ENCODE data around the gene LRRC4.

LRRC4 gene

GRCh38 chr7:128030654-128031611 is at the start of gene LRRC4:
TSS of gene LRRC4 (minus strand) at chr7:128031437. CDS start at chr7:128030640, 797 bp downstream.
- no peak for DNase-seq (ENCODE audit: low read depth)

DNA sequence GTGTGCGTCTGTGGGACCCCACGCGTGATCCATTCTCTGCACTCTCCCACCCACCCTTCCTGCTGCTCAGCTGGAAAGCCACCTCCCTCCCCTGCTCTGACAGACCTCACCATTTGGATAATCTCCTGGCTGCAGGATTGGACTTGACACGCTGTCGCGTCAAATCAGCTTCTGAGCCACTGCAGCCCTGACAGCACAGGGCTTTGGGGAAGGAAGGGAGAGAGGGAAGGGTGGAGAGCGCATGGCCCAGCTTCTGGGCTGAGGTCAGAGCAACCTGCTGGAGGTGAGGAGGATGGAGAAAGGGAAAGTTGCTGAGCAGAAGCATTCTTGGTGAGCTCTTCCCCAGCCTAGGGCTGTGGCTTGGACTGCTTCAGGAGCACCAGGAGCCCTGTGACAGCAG is 48.9 kb upstream of the LRRC4 start:
- DNase-seq (ENCODE audit: low read depth) = no peak

- no peak for DNase-seq (ENCODE audit: low read depth)
Measured at GRCh38 chr7:128078309-128078708, 47.1 kb upstream of the LRRC4 start.

DNA sequence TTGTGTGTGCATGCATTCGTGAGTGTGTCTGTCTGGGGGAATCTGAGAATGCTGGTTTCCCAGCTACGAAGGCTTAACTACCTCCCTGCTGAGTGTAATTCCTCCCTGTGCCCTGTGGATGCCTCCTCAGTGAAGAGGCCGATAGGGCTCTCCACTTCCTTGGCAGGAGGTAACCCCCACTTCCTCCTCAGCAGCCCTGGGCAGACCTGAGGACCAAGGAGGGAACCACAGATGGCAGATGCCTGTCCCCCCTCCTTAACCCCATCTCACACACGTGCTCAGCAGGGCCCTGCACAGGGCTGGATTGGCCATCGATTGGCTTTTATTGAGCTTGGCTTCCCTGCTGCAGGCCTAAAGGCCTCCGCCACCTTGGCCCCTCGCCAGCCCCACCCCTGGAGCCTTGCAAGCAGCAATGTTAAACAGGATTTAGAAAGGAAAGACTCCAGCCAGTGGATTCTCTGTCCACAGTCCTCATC is 45.6 kb upstream of the LRRC4 start:
- DNase-seq (ENCODE audit: low read depth) = no peak

- no peak for DNase-seq (ENCODE audit: low read depth)
Measured at GRCh38 chr7:128076196-128076795, 45.1 kb upstream of the LRRC4 start.

GRCh38 chr7:128075242-128076095 is 44.2 kb upstream of the LRRC4 start:
- no peak for DNase-seq (ENCODE audit: low read depth)

DNA sequence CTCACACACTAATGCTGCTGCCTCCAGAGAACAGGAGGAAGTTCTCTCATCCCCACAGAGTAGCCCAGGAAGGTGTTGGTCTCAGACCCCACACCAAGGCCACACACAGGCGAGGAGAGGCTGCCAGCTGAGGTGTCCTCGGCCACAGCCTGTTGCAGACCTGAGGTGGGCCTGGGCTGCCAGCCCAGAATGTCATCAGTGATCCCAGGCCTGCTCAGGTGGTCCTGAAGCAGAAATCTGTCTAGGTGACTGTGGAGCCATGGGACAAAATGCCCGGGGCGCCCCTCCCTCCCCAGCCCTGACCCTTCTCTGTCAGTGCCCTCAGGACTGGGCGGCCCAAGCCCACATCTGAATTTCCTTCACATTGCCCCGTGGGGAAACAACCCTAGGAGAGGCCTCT is 43.5 kb upstream of the LRRC4 start:
- no peak for DNase-seq (ENCODE audit: low read depth)

DNA sequence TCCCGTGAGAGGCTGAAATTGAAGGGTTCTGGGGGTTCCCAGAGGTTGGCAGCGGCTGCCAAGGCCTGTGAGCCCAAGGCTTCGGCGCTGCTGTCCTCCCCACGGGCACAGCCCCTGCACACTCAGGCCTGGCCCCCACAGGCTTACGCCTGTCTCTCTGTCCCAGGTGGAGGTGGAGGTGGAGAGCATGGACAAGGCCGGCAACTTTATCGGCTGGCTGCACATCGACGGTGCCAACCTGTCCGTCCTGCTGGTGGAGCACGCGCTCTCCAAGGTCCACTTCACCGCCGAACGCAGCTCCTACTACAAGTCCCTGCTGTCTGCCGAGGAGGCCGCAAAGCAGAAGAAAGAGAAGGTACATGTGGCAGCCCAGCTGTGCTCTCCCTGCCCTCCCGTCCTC is 43.1 kb upstream of the LRRC4 start:
- no peak for DNase-seq (ENCODE audit: low read depth)

- no peak for DNase-seq (ENCODE audit: low read depth)
Measured at GRCh38 chr7:128073671-128074310, 42.6 kb upstream of the LRRC4 start.

DNA sequence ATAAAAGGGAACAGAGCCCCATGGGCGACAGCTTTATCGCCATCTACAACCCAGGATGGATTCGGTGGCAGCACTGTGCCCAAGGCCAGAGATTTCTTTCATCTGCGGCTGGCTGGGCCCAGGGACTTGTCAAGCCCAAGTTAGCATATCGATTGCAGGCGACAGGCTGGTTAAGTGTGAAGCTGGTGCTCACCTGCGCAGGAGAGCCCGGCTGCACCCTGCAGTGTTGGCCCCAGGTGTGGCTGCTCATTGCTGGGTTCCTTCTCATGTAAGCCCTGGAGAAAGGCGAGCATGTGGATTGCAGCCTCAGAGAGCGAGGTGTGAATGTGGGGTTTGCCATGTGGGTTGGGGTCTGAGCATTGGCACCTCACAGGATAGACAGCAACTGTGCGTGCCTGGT is 40.6 kb upstream of the LRRC4 start:
- DNase-seq (ENCODE audit: low read depth) = no peak

- no peak for DNase-seq (ENCODE audit: low read depth)
Measured at GRCh38 chr7:128071376-128071775, 40.1 kb upstream of the LRRC4 start.

DNA sequence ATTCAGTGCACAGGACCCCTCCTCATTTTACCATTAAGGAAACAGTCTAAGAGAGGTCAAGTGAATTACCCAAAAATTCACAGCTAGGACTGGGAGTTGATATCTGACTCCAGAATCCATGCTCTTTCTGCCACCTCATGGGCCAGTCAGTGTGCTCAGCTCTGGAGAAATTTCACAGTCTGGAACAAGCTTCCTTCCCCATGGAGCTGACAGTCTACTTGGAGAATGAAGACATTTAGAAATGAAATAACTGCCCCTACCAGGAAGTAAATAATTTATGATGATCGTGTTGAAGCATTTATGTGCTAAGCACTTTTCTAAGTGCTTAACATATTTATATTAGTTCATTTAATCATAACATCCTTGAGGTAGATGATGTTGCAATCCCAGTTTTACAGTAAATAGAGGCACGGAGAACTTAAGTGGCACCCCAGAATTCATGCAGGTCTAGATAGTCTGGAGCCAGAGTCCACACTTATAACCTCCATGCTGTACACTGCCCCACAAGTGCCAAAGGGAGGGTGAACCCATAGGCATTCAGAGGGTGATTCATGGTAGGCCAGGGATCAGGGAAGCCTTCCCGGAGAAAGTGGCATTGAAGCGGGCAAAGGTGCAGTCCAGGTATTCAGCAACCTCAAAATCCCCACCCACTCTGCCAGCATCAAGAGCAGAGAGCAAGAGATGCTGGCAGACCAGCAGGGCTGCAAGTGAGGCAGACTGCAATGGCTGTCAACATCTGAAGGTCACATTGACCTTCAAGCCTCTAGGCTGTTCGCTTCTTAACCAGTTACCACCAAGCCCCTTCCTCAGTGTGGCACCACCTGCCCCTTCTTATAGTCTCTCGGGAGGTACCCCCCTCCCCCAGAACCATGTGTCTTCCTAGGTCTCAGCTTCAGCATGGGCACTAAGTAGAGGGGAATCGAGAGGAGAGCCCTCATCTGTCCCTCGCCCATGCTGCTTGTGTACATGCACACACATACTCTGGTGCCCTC is 38.4 kb upstream of the LRRC4 start:
- no peak for DNase-seq (ENCODE audit: low read depth)

- no peak for DNase-seq (ENCODE audit: low read depth)
Measured at GRCh38 chr7:128068785-128069184, 37.5 kb upstream of the LRRC4 start.

DNA sequence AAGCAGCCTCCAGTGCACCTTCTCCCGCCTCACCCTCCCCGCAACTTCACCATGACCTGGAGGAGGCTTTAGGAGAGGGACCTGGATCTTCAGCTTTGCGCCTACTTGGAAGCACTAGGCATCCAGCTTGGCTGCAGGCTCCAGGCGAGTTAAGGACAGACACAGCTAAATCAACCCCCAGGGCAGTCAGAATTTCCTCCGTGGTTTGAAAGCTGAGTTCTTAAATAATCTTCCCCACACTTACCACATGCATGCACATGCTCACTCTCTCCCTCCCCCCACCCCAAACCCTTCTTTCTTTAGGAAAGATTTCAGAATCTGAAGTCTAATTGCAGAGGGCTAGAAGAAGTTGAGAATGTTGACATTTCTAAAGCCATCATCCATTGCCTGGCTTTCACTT is 36.7 kb upstream of the LRRC4 start:
- no peak for DNase-seq (ENCODE audit: low read depth)

DNA sequence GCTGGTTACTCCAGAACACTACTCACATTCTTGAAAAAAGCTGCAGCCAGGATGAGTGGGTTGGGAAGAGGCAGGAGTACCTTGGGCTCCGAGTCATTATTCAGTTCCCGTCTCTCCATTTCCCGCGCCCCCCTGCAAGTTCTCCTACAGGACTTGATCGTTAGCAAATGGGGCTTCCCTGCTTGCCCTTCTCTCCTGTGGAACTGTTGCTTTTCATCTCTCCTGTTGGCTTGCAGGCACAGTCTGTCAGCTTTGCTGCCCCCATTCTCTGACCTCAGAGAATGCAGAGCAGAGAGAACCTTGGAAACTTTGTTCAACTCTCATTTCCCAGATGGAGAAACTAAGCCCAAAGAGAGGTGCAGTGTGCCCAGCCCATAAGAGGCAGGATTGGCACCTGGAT is 35.6 kb upstream of the LRRC4 start:
- no peak for DNase-seq (ENCODE audit: low read depth)

DNA sequence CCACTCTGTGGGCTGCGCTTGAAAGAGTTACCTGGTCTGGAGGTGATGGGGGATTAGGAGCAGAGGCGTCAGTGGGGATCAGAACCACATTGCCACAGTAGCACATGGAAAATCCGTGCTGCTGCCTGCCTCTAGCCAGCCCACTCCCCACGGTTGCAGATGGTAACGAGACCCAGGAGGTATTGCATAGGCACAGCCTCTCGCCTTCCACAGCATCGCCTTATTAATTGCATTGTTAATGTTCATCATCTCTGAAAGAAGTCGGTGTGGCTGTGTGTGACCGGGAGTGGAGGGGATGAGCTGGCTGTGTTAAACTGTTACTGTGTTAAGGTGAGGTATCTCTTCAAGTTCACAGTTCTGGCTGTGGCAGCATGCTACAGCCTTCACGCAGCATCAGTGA is 35.2 kb upstream of the LRRC4 start:
- DNase-seq (ENCODE audit: low read depth) = no peak

GRCh38 chr7:128065872-128066271 is 34.6 kb upstream of the LRRC4 start:
- no peak for DNase-seq (ENCODE audit: low read depth)

GRCh38 chr7:128063088-128063487 is 31.9 kb upstream of the LRRC4 start:
- no peak for DNase-seq (ENCODE audit: low read depth)

GRCh38 chr7:128060018-128060417 is 28.8 kb upstream of the LRRC4 start:
- DNase-seq (ENCODE audit: low read depth) = no peak

GRCh38 chr7:128059143-128059988 is 28.1 kb upstream of the LRRC4 start:
- no peak for DNase-seq (ENCODE audit: low read depth)

All from stimulated activated CD8-positive, alpha-beta memory T cell treated with anti-CD3 and anti-CD28 coated beads, Interleukin-12 subunit alpha, Interleukin-12 subunit beta, amount 100 ng/mL, for 1 hour (primary cell).